ENCODE data around the gene AGRP.
"Not testable (repeated sequence)": the region's sequence is repeated elsewhere in the genome, so short reads cannot be mapped to it uniquely, and the experiment has no call there.

Gene AGRP, protein sequence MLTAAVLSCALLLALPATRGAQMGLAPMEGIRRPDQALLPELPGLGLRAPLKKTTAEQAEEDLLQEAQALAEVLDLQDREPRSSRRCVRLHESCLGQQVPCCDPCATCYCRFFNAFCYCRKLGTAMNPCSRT

DNA sequence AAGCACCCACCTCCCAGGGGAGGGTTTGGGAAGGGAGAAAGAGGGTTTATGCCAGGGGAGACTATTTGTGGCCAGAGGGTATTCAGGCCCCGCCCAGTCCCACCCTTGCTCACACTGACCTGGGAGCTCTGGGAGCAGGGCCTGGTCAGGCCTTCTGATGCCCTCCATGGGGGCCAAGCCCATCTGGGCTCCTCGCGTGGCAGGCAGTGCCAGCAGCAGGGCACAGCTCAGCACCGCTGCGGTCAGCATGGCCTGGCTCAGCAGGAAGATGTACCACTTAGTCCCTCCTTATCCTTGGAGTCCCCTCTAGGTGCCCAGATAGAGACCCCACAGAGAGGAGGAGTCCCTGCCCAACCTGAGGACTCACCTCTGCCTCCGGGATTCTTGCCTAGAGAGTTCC, at the start of gene AGRP:
Gene AGRP (minus strand): TSS at position 398 of the 400 bp plus-strand sequence. CDS start 149 bp downstream, at position 249.
- DNase-seq, result no peak

GRCh38 chr16:67531247-67531646, 47.9 kb upstream of the AGRP start:
- no peak for DNase-seq

- DNase-seq, result no peak
Observed at GRCh38 chr16:67530013-67530939, 46.9 kb upstream of the AGRP start.

DNA sequence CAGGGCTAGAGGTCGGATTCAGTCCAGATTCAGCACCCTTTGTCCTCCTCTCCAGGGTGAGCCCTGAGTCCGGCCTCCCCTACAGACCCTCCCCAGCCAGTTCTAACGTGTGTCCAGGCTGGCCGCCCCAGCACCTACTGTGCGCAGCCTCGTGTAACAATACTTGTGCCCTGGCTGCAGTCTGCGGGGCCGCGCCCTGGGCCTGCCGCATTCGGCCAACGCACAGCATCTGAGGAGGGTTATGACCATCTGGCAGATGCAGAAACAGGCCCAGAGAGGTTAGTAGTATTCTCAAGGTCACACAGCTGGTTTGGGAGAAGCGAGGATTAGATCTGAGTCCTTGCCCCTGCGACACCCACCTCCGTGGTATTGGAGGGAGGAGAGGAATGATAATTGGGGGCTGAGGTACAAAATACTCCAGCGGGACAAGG, 46.2 kb upstream of the AGRP start:
- DNase-seq, result no peak

GRCh38 chr16:67528870-67529581, 45.7 kb upstream of the AGRP start:
- DNase-seq, result no peak

GRCh38 chr16:67528222-67528869, 45.0 kb upstream of the AGRP start, which contains the start of gene RIPOR1:
Gene RIPOR1, plus strand, starts transcription at chr16:67528829. Its CDS starts 9,618 bp downstream, at chr16:67538447.
- DNase-seq, result no peak

GRCh38 chr16:67526149-67526791, 42.9 kb upstream of the AGRP start:
- DNase-seq, result no peak

DNA sequence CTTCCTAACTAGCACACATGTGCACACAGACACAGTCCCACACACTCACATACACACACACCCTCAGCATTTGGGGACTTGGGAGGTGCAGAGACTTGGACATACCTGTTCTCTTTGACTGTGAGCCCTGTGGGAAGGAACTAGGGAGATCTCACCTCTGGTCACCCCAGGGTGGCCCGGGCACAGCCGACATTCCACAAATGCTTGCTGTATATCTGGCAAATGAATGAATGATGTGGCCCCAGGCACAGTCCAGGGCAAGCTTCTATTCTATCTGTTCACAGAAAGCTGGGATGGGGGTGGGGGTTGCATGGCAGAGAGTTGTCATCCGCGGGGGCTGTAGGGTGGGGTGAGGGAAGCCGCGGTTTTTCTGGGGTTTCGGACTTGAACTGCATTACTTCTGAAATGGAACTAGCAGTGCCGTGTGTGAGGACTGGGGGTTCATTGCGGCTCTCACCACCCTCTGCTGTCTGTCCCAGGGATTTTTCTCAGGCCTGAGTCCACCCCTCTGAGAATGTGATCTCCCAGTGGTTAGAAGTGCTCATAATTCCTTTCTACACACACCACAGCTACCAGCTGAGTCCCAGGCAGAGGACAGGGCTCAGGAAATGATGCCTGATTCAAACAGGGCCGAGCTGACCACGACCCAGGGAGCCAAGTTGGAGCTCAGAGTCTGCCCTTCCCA, 42.0 kb upstream of the AGRP start:
- no peak for DNase-seq

GRCh38 chr16:67521095-67521804, 37.9 kb upstream of the AGRP start:
- DNase-seq, result peak; percentile 66

DNA sequence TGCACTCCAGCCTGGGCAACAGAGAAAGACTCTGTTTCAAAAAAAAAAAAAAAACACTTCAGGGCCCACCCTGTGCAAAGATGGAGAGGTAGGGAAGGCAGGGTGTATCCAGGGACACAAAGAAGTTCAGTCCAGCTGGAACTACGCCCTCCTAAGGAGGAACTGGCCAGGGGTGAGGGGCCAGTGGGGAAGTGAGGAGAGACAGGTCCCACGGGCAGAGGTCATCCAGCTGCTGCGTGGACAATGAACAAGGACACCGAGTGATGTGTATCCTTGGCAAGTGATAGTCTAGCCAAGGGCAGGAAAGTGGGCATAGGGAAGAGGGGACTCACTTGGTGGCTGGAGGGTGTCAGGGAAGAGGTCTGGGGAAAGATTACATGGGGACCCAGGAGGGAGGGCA, 35.9 kb upstream of the AGRP start:
- no peak for DNase-seq

DNA sequence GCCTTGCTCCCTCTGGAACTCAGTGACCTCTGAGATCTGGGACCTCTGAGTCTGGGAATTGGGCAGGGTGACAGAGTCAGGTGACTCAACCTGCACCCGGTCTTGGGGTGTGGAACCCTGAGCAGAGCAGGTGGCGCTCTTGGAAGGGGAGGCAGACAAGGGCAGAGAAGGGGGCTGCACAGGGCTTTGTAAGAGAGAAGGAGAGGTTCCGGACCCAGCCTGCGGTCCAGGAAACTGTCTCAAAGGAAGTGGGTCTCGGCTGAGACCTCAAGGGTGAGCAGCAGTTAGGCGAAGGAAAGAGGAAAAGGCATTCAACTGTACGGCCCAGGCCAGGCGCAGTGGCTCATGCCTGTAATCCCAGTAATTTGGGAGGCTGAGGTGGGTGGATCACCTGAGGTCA, 35.3 kb upstream of the AGRP start:
- DNase-seq, result no peak

DNA sequence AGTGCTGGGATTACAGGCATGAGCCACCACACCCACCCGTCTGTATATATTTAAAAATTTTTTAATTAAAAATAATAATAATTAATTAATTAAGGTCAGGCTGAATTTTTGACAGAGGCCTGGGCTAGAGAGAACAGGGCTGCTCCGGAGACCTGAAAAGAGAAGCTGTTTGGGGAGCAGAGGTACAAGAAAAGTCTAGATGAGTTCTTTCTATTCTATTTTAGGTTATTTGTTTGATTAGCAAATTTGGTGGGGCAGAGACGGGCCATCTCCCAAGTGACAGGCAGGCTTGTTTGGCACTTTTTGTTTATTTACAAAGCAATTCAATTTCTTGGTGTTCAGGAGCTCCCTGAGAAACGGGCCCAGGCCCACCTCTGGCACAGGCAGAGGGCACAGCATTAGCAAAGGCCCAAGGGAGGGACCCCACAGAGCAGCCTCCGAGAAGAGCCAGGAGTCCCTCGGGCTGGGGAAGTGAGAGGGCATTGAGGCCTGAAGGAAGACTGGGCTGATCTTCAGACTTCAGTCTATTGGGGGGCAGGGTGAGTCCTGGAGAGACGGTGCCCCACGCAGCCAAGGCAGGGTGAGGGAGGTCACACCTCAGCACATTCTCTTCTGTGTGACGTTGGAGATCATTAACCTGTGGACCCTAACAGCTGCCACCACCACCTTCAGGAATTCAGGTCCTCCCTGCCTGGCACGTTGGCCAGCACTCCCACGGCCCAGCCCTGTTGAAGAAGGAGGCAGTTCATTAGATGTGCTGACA, 34.5 kb upstream of the AGRP start:
- no peak for DNase-seq

DNA sequence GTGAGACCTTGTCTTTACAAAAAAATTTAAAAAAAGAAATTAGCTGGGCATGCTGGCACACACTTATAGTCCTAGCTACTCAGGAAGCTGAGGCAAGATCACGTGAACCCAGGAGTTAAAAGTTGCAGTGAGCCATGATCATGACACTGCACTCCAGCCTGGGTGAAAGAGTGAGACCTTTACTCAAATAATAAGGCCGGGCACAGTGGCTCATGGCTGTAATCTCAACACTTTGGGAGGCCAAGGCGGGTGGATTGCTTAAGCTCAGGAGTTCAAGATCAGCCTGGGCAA, 33.8 kb upstream of the AGRP start:
- no peak for DNase-seq

DNA sequence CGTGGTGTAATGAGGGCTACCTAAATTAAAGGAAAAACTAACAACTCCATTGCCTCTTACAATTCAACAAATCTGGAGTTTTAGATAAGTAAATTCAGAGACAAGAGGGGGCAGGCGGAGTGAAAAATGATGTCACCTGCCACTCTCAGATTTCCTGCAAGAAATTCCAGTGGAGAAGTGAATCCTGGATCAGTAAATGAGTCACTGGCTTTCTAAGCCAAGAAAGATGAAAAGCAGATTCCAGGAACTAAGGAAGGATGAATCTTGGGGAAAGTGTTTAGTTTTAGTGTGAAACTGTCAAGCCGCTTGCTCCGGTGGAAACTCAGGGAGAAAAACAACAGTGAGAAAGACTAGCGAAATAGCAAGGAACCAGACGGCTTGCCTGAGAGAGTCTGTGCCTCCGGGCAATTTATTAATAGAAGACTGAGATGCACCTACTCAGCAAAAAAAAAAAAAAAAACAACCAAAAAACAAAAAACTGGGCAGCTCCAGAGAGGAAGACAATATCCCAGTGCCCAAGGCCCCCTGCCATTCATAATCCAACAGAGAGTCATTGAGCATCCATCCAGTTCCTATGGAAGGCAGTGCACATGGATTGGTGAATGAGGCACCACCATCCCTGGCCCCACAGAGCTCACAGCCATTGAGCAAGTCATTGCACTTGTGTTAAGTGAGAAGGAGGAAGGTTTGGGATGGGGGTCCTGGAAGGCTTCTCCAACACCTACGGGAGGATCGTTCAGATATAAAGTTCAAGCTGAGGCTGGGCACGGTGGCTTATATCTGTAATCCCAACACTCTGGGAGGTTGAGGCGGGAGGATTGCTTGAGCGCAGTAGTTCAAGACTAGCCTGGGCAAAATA, 33.2 kb upstream of the AGRP start:
- no peak for DNase-seq

DNA sequence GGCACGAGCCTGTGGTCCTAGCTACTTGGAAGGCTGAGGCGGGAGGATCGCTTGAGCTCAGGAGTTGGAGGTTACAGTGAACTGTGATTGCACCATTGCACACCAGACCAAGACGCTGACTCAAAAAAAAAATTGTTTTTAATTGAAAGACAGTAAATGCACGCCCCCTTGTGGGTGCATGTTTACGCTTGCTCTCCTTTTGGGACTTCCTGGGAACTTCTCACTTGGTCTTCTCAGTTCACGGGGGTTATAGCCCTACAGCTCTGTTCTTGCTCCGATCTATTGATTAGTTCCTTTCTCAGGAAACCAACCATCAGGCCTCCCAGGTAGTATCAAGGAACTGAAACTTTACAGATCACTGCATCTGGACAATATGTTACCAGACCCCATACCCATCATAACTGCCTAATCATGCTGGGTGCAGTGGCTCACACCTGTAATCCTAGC, 31.1 kb upstream of the AGRP start:
- peak; percentile 62 for DNase-seq

DNA sequence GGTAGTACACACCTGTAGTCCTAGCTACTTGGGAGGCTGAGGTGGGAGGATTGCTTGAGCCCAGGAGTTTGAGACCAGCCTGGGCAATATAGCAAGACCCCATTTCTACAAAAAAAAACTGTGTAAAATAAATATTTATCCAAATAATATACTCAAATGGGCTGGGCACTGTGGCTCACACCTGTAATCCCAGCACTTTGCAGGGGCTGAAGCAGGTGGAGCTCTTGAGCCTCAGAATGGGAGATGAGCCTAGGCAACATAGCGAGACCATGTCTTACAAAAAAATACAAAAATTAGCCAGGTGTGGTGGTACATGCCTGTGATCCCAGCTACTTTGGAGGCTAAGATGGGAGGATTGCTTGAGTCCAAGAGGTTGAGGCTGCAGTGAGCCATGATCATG, 30.5 kb upstream of the AGRP start:
- not testable (repeated sequence) for DNase-seq

GRCh38 chr16:67509016-67509415, 25.7 kb upstream of the AGRP start:
- DNase-seq, result peak; percentile 60

DNA sequence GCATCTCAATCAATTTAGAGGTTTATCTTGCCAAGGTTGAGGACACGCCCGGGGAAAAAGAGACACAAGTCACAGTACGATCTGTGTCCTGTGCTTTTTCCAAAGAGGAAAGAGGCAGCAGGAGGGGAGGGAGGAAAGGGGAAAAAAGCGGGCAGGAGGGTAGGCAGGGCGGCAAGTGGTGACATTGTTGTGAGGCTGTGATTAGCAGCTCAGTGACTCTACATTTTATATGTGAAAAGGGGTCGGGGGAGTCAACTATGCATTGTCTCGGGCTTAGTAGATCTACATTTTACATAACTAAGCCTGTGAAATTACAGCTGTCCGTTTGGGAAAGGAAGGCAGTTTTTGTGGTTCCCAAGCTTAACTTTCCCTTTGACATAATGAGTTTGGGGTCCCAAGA, 23.1 kb upstream of the AGRP start:
- no peak for DNase-seq

All from DMS79 treated with DMSO at 0.1 percent for 48 hours (cell line).